HG03039 (cell line): ENCODE measurements around the gene ACOX2.

ENCODE experiments used
- ATAC-seq: cut with Tn5 transposase; IDR thresholded peaks from one replicate; pipeline ENCODE4 v1.9.1; 2021; ENCODE audit warnings: mild to moderate bottlenecking, moderate library complexity; ENCODE audit not compliant: unreplicated experiment

The ACOX2 gene

DNA sequence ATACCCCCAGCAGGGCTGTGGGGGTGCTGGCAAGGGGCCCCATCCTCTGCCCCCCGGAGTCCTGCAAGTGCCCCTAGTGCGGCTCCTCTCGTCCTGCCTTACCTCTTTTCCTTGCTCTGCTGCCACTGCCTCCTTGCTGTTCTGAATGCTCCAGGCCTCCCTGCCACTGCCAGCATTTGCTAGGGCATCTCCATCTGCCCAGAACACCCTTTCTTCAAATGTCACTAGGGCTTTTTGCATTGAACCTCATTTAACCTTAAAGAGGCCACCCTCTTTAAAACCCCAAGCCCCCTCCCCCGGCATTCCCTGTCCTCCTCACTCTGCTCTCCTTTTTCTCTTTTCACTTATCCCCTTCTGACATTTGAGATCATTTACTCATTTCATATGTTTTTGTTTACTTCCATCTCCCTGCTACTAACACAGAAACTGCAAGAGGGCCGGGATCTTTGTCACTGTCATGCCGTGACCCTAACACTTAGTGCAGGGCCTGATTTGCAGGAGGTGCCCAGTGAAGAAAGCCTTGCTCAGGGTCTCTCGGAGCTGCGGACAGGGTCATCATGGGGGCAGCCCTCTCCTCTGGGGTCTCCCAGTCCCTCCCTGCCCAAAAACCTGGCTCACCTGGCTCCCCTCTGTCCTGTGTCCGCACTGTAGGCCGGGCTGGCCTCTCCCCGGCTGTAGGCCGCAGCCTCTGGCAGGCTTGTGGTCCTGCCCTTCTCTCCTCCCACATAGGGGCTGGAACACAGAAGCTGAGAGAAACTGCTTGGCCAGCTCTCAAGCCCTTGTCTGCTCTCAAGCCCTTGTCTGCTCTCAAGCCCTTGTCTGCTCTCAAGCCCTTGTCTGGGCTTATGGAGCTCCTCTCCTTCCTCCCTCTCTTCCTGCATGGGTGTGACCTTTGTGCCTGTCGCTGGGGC is at the start of gene ACOX2:
Gene ACOX2, minus strand, starts transcription at position 690 of the 911 bp plus-strand sequence. CDS start 2,084 bp downstream, outside the sequence.
- no peak for ATAC-seq

DNA sequence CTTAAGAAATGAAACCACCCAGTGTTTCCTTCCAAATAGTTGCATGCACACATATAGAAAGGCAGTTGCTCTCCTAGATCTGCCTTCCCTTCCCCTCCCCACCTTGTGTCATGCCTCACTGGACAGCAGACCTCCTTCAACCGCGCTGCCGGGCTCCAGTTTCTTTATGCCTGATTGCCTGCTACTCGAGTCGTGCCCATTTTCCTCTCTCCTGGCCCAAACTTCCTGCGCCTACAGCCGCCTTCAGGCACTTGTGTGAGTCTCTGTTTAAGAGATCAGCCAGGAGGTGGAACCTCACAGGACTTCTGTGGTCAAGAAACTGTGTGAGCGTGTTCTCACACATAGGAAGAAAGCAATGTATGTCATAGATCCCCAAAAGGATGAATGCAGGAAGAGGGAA is 49.0 kb upstream of the ACOX2 start:
- ATAC-seq = no peak

DNA sequence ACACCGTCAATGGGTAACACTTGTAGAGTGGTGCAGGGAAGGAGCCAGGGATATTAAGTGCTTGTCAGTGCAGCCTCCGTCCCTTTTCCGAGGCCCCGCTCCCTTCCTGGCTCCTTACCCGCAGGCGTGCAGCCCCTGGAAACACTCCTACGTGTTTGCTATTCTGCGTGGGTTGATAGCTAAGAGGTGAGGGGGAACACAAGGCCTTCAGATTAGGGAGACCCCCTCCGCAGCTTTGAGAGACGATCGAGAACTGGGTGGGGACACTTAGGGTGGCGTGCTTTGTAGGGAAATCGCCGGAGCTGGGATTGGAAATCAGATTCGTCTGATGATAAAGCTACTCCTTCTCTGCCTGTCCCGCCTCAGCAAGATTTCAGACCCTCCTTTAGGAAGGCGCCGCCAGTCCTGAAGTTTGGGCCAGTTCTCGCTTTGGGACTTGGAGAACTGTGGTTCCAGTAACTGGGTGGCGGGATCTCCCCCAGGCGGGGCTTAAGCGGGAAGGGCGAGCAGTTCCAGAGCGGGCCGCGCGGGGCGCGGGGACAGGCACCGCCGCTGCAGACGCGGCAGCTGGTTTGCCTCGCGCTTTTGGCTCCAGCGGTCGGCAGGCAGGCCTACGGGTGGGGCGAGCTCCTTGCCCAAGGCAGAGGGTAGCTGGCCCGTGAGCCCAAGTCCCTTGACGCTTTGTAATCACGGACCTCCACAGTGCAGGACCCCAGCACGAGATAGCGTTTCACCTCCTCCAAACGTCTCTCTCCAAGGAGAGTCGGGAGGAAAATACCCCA is 48.2 kb upstream of the ACOX2 start:
- ATAC-seq = peak; percentile 89

DNA sequence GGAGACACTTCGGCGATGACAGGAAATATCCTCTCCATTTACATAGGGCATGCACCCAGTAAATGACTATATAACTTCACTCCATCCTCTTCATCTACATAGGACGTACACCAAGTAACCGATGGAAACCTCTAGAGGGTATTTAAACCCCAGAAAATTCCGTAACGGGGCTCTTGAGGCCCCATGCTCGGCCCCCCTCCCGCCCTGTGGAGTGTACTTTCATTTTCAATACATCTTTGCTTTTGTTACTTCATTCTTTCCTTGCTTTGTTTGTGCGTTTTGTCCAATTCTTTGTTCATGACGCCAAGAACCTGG is 47.7 kb upstream of the ACOX2 start:
- ATAC-seq = no peak

DNA sequence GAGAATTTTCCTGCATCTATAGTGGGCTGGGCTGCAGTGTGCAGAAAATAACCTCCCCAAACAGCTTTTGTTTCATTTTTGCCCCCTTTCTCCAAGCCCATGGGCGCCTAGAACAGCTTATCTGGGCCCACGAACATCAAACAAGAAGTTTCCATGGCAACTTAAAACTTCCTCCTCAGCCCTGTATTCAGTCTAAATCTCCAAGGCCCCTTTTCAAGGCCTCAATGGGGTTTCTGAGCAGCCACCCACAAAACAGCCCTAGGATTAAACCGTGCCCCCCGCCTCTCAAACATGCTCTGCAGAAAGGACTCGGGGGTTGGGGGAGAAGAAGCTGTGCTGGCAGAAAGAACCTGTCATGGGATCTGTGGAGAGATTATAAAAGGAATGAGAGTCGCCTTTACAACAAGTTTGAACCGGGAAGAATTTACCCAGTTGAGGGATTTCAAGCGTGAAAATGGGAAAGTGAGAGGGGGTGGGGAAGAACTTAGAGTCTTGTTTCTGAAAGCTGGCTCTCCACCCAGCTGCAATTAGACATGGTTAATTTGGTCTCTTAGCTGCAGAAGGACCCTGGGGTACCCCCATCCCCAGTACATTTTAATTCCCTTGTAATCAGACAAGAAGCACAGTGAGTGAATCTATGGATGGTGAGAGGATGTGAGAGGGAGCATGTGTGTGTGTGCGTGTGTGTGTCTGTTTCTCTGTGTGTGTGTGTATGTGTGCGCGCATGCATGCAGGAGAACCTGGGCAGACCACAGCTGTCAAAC is 44.5 kb upstream of the ACOX2 start:
- no peak for ATAC-seq

DNA sequence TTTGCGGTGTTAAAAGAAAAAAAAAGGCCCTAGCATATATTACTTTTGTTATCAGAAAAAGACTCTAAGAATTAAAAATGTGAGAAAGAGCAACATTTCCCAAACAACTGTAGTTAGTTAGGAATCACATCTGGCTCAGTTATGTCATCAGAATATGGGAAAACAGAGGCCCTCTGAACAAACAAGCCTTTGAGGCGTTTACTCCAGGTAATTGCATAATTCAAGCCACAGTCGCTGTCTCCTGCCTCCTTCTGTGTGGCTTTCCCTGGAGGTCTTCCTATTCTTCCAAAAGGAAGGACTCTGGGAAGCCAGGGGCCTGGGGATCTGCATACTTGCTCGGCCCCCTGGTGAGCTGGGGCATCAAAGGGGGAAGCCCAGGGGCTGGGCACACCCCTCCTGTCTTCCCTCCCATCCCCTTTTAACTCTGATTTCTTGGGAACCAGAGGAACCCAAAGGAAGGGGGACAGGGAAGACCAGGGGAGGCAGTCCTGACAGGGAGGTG is 43.9 kb upstream of the ACOX2 start:
- ATAC-seq = no peak

DNA sequence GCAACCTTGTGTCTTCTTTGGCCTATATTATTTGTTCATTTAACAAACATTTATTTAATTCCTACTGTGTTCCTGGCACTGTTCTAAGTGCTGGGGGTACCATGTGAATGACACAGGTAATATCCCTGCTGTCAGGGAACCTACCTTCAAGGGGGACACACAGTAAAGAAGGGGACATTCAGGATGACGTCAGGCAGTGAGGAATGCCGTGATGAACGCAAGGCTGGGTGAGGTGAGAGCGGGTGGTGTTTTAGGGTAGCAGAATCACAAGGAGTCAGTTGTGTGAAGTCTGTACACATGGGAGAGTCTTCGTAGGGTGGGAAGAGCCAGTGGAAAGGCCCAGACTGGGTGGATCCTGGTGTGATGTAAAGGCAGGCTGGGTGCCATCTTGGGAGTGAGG is 41.9 kb upstream of the ACOX2 start:
- ATAC-seq = no peak

DNA sequence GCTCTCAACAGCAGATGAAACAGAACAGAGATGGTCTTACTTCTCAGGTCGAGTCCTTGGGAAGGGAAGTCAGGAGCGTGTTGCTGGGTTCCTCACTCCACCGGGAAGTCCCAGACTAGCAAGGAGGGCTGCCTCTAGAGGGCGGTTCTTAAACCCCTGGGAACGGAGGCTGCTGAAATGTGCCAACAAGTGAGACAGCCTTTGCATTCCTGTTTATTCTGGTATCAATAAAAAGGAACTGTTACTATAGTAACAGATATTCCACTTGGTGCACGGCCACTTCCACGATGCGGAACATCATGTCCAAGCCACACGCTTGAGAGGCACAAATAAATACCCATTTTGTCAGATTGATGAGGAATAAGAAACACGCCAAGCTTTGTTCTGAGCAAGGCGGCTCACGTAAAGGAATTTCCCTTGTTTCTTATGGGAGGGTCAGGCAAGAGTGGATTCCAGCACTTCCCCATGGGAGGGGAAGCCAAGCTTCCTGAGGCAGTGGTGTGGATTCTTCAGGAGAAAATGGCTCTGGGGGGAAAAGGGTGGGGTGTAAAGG is 40.4 kb upstream of the ACOX2 start, which contains the start of gene FAM107A:
Gene FAM107A, minus strand, starts transcription at position 123 of the 553 bp plus-strand sequence. CDS start 7,531 bp downstream, outside the sequence.
- ATAC-seq = no peak

DNA sequence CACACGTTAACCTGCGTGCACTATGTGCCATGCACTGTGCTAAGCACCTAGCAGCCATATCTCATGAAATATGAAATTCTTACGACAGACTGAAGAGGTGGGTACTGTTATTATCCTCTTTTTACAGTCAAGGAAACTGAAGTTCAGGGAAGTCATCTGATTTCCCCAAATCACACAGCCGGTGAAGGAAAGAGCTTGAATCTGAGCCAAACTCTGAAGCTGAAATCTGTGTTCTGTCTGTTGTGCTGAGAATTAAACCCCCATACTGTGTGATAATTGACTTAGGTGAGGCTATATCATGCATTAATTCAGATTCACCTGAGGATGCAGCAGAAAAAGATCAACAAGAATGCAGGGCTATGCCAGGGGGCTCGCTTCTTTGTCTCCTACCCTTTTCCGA is 39.7 kb upstream of the ACOX2 start:
- no peak for ATAC-seq

DNA sequence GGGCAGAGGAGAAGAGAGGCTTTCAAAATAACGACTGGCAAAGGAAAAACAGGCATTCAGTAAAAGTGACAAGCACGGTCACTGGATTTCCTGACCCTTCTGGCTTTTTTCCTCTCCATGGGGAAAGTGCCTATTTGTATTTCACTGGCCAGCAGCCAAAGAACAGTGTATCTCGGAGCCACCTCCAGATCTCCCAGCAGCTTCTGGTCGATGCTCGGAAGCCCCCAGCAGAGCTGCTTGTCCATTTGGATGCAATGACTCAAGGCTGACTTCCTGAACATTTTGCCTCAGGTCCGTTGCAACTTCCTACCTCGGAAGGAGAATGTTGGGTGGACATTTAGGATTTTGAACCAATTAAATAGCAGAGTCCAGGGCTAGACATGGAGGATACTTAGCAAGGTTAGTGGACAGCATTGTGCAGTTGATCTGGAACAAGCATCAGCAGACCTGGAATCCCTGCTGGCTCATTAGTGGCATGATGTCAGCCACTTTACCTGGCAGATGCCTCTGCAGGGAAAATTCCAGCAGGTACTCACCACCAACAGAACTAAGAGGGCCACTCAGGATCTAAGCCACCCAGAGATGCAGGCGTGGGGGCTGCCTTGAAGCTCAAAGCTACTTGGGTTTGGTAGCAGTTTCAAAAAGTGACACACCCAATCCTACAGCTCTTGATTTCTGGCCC is 39.1 kb upstream of the ACOX2 start:
- ATAC-seq = no peak

DNA sequence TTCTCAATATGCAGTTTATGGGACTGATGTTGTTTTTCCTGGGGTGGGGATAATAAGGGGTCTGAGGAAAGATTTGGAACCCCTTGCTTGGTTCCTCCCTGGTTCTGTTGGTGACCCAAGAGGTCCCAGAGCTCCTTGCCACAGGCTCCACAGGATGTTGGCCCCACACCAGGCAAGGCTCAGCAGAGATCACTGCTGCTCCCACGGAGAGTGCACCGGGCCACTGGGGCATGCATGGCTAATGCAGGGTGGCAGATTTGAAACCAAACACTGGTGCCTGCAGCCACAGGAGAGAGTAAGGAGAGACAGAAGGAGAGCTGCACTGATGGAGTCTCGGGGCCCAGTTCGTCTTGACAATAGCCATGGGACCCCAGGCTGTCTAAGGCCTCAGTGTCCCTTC is 37.7 kb upstream of the ACOX2 start:
- ATAC-seq = no peak

DNA sequence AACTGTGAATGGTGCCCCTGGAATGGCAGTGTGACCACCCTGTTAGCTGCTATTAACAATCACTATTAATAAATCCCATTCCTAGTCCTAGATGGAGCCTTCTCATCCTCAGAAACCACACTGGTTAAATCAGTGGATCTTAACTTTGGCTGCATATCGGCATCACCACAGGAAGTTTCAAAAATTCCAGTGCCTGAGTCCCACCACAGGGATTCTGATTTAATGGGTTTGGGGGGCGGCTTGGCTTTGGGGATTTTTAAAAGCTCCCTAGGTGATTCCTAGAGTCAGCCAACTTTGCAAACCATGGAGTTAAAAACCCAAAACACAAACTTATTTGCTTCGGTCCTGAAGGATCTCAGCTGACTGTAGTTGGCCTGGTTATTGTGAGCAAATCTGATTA is 37.1 kb upstream of the ACOX2 start:
- ATAC-seq = no peak

DNA sequence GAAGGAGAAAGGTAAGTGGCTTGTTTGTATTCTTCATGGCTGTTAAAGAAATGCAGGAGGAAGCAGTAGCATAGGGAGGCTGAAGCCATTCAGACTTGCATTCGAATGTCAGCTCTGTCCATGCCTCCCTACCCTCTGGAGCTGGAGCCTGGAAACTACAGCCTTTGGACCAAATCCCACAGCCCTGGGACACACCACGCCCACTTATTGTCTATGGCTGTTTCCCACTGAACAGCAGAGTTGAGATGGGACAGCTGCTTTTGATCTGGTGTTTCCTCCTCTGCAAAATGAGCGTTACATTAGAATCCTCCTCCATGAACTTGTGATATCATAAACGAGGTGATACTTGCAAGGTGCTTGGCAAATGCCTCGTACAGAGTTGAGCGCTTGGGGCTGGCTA is 36.6 kb upstream of the ACOX2 start:
- no peak for ATAC-seq

DNA sequence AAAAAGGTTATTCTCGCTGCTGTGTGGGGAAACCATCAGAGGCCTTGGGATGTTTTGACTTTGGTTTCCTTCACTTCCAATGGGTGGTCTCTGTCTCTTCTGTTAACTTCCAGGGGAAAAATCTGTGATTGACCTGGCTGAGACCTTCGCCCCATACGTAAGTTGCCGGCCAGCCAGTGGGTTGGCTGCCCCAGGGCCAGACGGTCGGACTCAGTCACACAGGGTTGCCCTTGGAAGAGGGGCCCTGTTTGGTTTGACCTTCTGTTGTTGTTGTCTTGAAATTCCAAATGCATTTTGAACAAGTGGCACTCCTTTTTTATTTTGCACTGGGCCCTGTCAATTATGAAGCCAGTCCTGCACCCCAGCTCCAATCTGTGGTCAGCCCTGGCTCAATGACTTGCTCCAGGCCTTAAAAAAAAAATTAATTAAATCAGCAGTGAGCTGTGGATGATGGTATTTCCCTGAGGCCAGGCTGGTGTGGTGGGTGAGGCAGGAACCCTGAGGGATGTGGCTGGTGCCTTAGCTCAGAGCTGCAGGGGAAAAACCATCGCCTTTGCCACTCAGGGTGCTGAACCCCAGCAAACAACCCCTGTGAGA is 35.7 kb upstream of the ACOX2 start:
- ATAC-seq = no peak

DNA sequence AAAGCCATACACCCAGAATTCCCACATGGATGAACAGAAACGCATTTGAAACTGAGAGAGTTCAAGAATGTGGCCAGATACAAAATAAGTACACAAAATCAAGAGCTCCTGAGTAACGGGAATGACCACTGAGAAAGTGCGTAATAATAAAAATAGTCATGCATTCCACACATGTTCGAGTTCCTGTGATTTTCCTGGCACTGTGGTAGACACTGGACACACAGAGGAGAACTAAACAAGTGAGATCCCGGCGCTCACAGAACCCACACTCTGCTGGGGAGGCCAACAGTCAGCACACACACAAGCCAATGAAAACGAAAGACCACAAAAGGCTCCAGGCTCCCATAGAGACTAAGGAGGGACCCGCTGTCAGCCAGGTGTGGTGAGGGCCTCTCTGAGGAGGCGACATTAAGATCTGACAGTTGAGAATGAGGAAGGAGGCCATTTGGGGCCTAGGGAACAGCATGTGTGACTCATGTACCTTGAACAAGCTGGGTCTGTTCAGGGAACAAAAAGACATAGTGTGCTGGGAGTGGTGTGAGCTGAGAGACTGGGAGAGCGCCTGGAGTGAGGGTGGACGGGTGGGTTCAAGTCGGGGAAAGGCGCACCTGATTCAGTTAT is 35.1 kb upstream of the ACOX2 start:
- no peak for ATAC-seq

DNA sequence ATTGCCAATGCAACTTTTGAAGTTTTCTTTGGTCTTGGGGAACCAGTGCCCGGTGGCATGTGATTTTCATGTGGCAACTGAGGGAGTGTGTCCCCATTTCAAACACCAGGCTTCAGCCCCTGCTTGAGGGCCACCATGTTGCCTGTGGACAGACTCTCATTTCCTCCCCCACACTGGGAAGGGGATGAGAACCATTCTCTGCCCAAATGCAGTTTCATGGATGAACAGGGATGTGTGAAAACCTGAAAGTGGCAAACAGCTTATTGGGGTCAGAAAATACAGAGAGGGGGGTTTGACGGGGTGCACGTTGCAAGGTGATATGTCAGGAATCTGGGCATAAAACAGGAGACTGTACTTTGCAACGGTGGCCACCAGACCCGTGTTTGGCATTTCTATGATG is 33.9 kb upstream of the ACOX2 start:
- ATAC-seq = no peak

DNA sequence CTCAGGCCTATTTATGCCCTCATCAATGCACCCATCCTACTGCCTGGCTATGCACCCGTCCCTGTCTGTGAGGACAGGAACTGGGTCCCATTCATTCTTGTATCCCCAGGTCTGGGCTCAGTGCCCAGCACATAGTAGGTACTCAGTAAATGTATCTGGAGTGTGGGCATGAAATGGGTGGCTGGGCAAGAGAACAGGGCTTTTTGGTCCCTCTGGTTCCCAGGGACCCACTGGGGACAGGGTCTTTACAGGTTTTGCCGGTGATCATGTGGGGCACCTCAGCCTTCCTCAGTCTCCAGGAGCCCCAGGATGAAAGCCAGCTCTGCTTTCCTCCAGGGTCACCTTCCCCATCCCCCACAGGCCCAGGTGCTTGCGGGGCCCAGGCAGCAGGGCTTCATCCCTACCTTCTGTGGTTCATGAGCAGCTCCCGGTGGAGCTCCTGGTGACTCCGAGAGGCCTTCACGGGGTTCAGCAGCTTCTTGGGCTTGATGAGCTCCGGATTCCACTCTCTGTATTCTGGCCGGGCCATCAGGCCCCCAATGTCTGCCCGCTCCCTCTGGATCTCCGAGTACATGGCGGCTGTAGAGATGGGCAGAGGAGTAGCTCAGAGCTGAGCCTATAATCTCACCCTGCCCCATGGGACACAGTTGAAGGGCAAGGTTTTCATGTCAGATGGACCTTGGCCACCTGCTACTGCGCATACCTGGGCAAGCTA is 32.5 kb upstream of the ACOX2 start:
- no peak for ATAC-seq

DNA sequence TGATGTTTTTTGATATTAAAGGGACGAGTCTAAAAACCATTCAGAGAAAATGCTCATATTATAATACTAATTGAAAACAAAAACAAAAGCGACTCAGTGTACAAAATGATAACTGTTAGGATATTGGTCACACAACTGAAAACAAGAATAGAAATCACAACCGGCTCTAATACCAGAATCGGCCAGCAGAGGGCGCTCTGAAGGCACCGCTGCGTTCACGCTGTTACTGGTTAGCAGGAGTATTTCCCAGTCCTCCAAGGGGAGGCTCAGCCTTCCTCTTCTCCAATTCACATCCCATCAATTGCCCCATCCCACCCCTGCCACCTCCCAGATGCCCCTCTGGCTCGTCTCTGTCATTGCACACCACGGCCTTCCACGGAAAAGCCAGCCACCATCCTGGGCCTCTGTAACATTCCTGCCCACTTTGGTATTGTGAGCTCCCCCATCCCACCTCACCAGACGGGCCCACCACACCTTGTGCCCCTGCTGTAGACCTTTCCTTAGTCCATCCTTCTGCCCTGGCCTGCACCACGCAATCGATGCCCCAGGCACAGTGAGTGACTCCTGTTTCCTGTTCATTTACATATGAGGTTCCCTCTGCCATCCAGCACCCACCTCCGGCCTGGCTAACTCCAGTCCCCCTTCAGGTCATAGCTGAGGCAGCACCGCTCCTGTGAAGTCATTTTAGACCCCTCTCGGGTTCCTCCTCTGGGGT is 31.7 kb upstream of the ACOX2 start:
- ATAC-seq = no peak
